ENCODE measurements around the gene TUBB3.

- TF ChIP-seq CTCF (IDR thresholded peaks at IDR 0.05) = no peak
- TF ChIP-seq EZH2 (IDR thresholded peaks at IDR 0.05; ENCODE audit: borderline replicate concordance, insufficient read depth, low read depth, low read length, poor library complexity, severe bottlenecking) = no peak
Measured at GRCh38 chr16:89911375-89911774, 11.8 kb upstream of the TUBB3 start.

Measured in B cell (primary cell).